IMR-90 (cell line): ENCODE results near the gene TMC7. TPM values are rescaled to one million over a fixed set of nuclear protein-coding genes. Genes with fewer than 3 reads are reported as not detected.

Source experiments
- ATAC-seq: fragments of 200-7000 bp; cut with Tn5 transposase; 2 replicates; pipeline ENCODE4 v1.9.1; 2020; ENCODE audit warnings: low read depth, mild to moderate bottlenecking, moderate library complexity
- BruUV-seq: library from RNA; stranded (reverse); fragments of 400-500 nt; replicated peaks from 2 replicates; lab custom pipeline; 2021; lab: Mats Ljungman, UMichigan
- CTCF ChIA-PET: fragments of 300-600 bp; formaldehyde crosslinking; extraction: SDS; loops from one replicate; lab custom pipeline; 2021; ENCODE audit warnings: antibody characterized with exemption; lab: Yijun Ruan, JAX
- POLR2A ChIA-PET: fragments of 300-600 bp; sonication (Branson Sonifier 250); formaldehyde crosslinking; loops from one replicate; lab custom pipeline; 2022; ENCODE audit warnings: antibody characterized with exemption; ENCODE audit not compliant: unreplicated experiment; lab: Charles Lee
- DNase-seq: peaks from one replicate; pipeline ENCODE4 v3.0.0; 2013
- H2AFZ ChIP-seq: replicated peaks from 2 replicates; pipeline ENCODE3; 2013; ENCODE audit warnings: low read length, mild to moderate bottlenecking; ENCODE audit not compliant: poor library complexity
- H2AK5ac ChIP-seq: 2 replicates; pipeline ENCODE4 v1.6.1; 2013; ENCODE audit warnings: low read depth, low read length, inconsistent platforms
- H2AK9ac ChIP-seq: replicated peaks from 2 replicates; pipeline ENCODE3; 2013; ENCODE audit warnings: mild to moderate bottlenecking, low read depth, low read length, moderate library complexity; ENCODE audit not compliant: poor library complexity
- H2BK120ac ChIP-seq: 2 replicates; pipeline ENCODE4 v1.6.1; 2013; ENCODE audit warnings: low read depth, low read length, inconsistent platforms
- H2BK15ac ChIP-seq: 3 replicates; pipeline ENCODE4 v1.6.1; 2013; ENCODE audit warnings: low read depth, low read length, inconsistent platforms
- H2BK20ac ChIP-seq: 2 replicates; pipeline ENCODE4 v1.6.1; 2013; ENCODE audit warnings: low read depth, mild to moderate bottlenecking, inconsistent platforms, low read length, moderate library complexity
- H2BK5ac ChIP-seq: 2 replicates; pipeline ENCODE4 v1.6.1; 2013; ENCODE audit warnings: mild to moderate bottlenecking, low read depth, low read length, inconsistent platforms; ENCODE audit not compliant: poor library complexity, severe bottlenecking
- H3K14ac ChIP-seq: replicated peaks from 2 replicates; pipeline ENCODE4 v1.6.1; 2013; ENCODE audit warnings: low read depth, low read length, inconsistent platforms
- H3K18ac ChIP-seq: 2 replicates; pipeline ENCODE4 v1.6.1; 2013; ENCODE audit warnings: low read depth, low read length, control low read depth
- H3K23ac ChIP-seq: 2 replicates; pipeline ENCODE4 v1.6.1; 2013; ENCODE audit warnings: low read depth, low read length, inconsistent platforms
- H3K27ac ChIP-seq: 2 replicates; pipeline ENCODE4 v1.5.1; 2013; ENCODE audit warnings: mild to moderate bottlenecking, control low read depth, low read length; ENCODE audit not compliant: insufficient read depth
- H3K27me3 ChIP-seq: 2 replicates; pipeline ENCODE4 v1.6.1; 2013; ENCODE audit warnings: low read length; ENCODE audit not compliant: control insufficient read depth, insufficient read depth
- H3K36me3 ChIP-seq: 2 replicates; pipeline ENCODE4 v1.6.1; 2013; ENCODE audit warnings: low read length, mixed read lengths; ENCODE audit not compliant: control insufficient read depth, insufficient read depth
- H3K4ac ChIP-seq: 2 replicates; pipeline ENCODE4 v1.6.1; 2013; ENCODE audit warnings: low read depth, low read length, inconsistent platforms
- H3K4me1 ChIP-seq: 2 replicates; pipeline ENCODE4 v1.6.1; 2013; ENCODE audit warnings: low read length, mixed read lengths; ENCODE audit not compliant: control insufficient read depth, insufficient read depth
- H3K4me2 ChIP-seq: 2 replicates; pipeline ENCODE4 v1.6.1; 2013; ENCODE audit warnings: low read depth, mild to moderate bottlenecking, control low read depth, low read length, moderate library complexity
- H3K4me3 ChIP-seq: 2 replicates; pipeline ENCODE4 v1.5.1; 2013; ENCODE audit warnings: low read depth, mild to moderate bottlenecking, control low read depth, low read length, moderate library complexity; ENCODE audit not compliant: insufficient read depth
- H3K56ac ChIP-seq: 2 replicates; pipeline ENCODE4 v1.6.1; 2013; ENCODE audit warnings: low read length, inconsistent platforms; ENCODE audit not compliant: insufficient read depth; ENCODE audit errors: extremely low read depth
- H3K79me1 ChIP-seq, 2 experiments: 2 replicates each; pipeline ENCODE4 v1.6.1; 2013; ENCODE audit warnings: low read length in 2 of 2, inconsistent platforms in 1 of 2, low read depth in 1 of 2
- H3K9ac ChIP-seq: 2 replicates; pipeline ENCODE4 v1.6.1; 2013; ENCODE audit warnings: low read depth, low read length, control low read depth
- H3K9me1 ChIP-seq: 2 replicates; pipeline ENCODE4 v1.6.1; 2013; ENCODE audit warnings: low read length, inconsistent platforms; ENCODE audit not compliant: insufficient read depth
- H3K9me3 ChIP-seq: 2 replicates; pipeline ENCODE4 v1.6.1; 2013; ENCODE audit warnings: low read length; ENCODE audit not compliant: control insufficient read depth, insufficient read depth
- H4K20me1 ChIP-seq: 2 replicates; pipeline ENCODE4 v1.6.1; 2013; ENCODE audit warnings: low read length, inconsistent platforms; ENCODE audit not compliant: insufficient read depth
- H4K5ac ChIP-seq: 2 replicates; pipeline ENCODE4 v1.6.1; 2013; ENCODE audit warnings: mild to moderate bottlenecking, low read depth, low read length, control low read depth
- H4K8ac ChIP-seq, 2 experiments: 2 replicates each; pipeline ENCODE4 v1.6.1; 2013; ENCODE audit warnings: low read depth in 2 of 2, low read length in 2 of 2, control low read depth in 1 of 2, inconsistent platforms in 1 of 2
- H4K91ac ChIP-seq: 2 replicates; pipeline ENCODE4 v1.6.1; 2013; ENCODE audit warnings: low read depth, low read length, inconsistent platforms; ENCODE audit not compliant: insufficient read depth
- CEBPB ChIP-seq: IDR thresholded peaks from 2 replicates; pipeline ENCODE4 v1.6.1; 2012; ENCODE audit warnings: low read depth, low read length, improper control_type of control experiment
- CHD1 ChIP-seq: IDR thresholded peaks from 2 replicates; pipeline ENCODE4 v1.6.1; 2012; ENCODE audit warnings: low read depth, low read length, improper control_type of control experiment
- FOS ChIP-seq: fragments of 150-350 bp; IDR thresholded peaks from 2 replicates; pipeline ENCODE4 v1.6.1; 2016; ENCODE audit warnings: low read depth, low read length
- MXI1 ChIP-seq: IDR thresholded peaks from 2 replicates; pipeline ENCODE4 v1.6.1; 2012; ENCODE audit warnings: low read depth, mild to moderate bottlenecking, low read length, moderate library complexity, borderline replicate concordance
- NFE2L2 ChIP-seq: fragments of 150-350 bp; IDR thresholded peaks from 2 replicates; pipeline ENCODE4 v1.6.1; 2016; ENCODE audit warnings: low read depth, mild to moderate bottlenecking, low read length
- POLR2A ChIP-seq: IDR thresholded peaks from 2 replicates; pipeline ENCODE4 v1.6.1; 2012; ENCODE audit warnings: mild to moderate bottlenecking, low read depth, low read length
- RAD21 ChIP-seq: IDR thresholded peaks from 2 replicates; pipeline ENCODE4 v1.6.1; 2012; ENCODE audit warnings: low read length, improper control_type of control experiment
- RCOR1 ChIP-seq: IDR thresholded peaks from 2 replicates; pipeline ENCODE4 v1.6.1; 2012; ENCODE audit warnings: mild to moderate bottlenecking, low read length, improper control_type of control experiment; ENCODE audit not compliant: insufficient replicate concordance
- RFX5 ChIP-seq: IDR thresholded peaks from 2 replicates; pipeline ENCODE4 v1.8.0; 2012; ENCODE audit warnings: low read depth, mild to moderate bottlenecking, low read length, moderate library complexity
- SMC3 ChIP-seq: fragments of 150-350 bp; IDR thresholded peaks from 2 replicates; pipeline ENCODE4 v1.6.1; 2016; ENCODE audit warnings: low read depth, mild to moderate bottlenecking, antibody characterized with exemption, low read length, moderate library complexity
- WGBS, 2 experiments: methylation state at CpG; one replicate each; pipeline versions ENCODE4 v1.1.5 to v1.1.7; 2013; ENCODE audit warnings: missing lambda C conversion rate in 2 of 2; ENCODE audit not compliant: insufficient read length in 1 of 2; ENCODE audit errors: extremely low coverage in 2 of 2; 5-methylcytosine and 5-hydroxymethylcytosine counted together
- dilution Hi-C: fragments of 300-500 bp; cut with HindIII; formaldehyde crosslinking; loops from one replicate; pipeline ENCODE4 v1.14.3; 2018; ENCODE audit warnings: low sequenced_read_pairs; ENCODE audit not compliant: unreplicated experiment
- in situ Hi-C: fragments of 300-500 bp; cut with MboI; formaldehyde crosslinking; loops from 3 replicates; pipeline ENCODE4 v1.14.3; 2019; ENCODE audit warnings: low sequenced_read_pairs, inconsistent platforms, mixed read lengths
- intact Hi-C: fragments of 100-400 bp; cut with micrococcal nuclease; formaldehyde crosslinking; loops from 2 replicates; pipeline ENCODE4 v1.10.0; 2022
- polyA plus RNA-seq, 3 experiments: library from polyadenylated mRNA; depleted of rRNA; stranded (reverse); fragments of >200 nt; gene quantifications; 2 replicates each; pipeline ENCODE4 v1.2.3, GENCODE V29; 2012; ENCODE audit warnings: low replicate concordance in 1 of 3
- total RNA-seq: library from RNA; depleted of rRNA; stranded (reverse); fragments of >200 nt; gene quantifications from 2 replicates; pipeline ENCODE4 v1.2.3, GENCODE V29; 2012
- TF ChIP-seq, protein P1 (sequence below): fragments of 150-350 bp; IDR thresholded peaks from 2 replicates; pipeline ENCODE4 v1.6.1; 2017; ENCODE audit warnings: mild to moderate bottlenecking, antibody characterized with exemption, low read length, low read depth
- TF ChIP-seq, protein P2 (sequence below): fragments of 150-350 bp; IDR thresholded peaks from 2 replicates; pipeline ENCODE4 v1.6.1; 2016; ENCODE audit warnings: low read depth, mild to moderate bottlenecking, low read length, moderate library complexity, borderline replicate concordance

TMC7 gene
- total and polyA plus RNA-seq, 2 of the 4 experiments (the other 2 are of a cell fraction) = 0.27 to 0.36 TPM

GRCh38 chr16:19105131-19105530 is 121.4 kb downstream of the TMC7 start:
- dilution Hi-C loops = no loop called here
- peaks cover 9% of the 10 kb centered on the region for H3K4me1 ChIP-seq
- no peak for ATAC-seq

More at GRCh38 chr16:19105131-19105530, 121.4 kb downstream of the TMC7 start:
- H3K9me1 ChIP-seq = peaks cover 8% of the 10 kb centered on the region
- peak overlapping the region; percentile 41; the same call in 1 of the 2 replicates for H3K14ac ChIP-seq
- no peak overlapping the region for H3K18ac ChIP-seq
- H2AK9ac ChIP-seq = no peak overlapping the region
- no peak overlapping the region for H3K27ac ChIP-seq
- 0 out of 4 replicates have a peak, but pooled peaks cover 0 to 3% of the 10 kb centered on the region in 2 experiments for H3K79me1 ChIP-seq
- no TSS peak for BruUV-seq
- H2BK5ac ChIP-seq = no peak overlapping the region
- in situ Hi-C loops (loop anchor here (25.0 kb wide), 2 partner anchors 607 to 782 kb away; partner anchors contain the start of genes GPRC5B, IQCK and KNOP1), intact Hi-C loops (no loop called here)
- no peak overlapping the region for H3K56ac ChIP-seq
- H2BK120ac ChIP-seq = peak overlapping the region; percentile 30; the same call in 1 of the 2 replicates
- H4K91ac ChIP-seq = no peak overlapping the region; the same call in 1 of the 2 replicates
- ChIA-PET POLR2A (no interaction called here), CTCF (no interaction called here)
- peaks cover under 1% of the 10 kb centered on the region; the same call in 1 of the 2 replicates for H3K9me3 ChIP-seq
- DNase-seq = no peak
- no peak overlapping the region for H3K9ac ChIP-seq
- H3K36me3 ChIP-seq = no peaks in the 10 kb centered on the region
- H2BK15ac ChIP-seq = no peak overlapping the region; the same call in 2 of the 3 replicates
- peak overlapping the region; percentile 30; the same call in 1 of the 2 replicates for H3K23ac ChIP-seq
- no peak overlapping the region for H3K4me2 ChIP-seq
- no peak overlapping the region for H3K4me3 ChIP-seq
- no peak overlapping the region for H4K5ac ChIP-seq
- H2AK5ac ChIP-seq = peak overlapping the region; percentile 61; the same call in 1 of the 2 replicates
- peaks cover 3% of the 10 kb centered on the region; the same call in 1 of the 2 replicates for H4K20me1 ChIP-seq
- WGBS, 2 experiments = 40% methylated on average over 3 of the region's 6 CpGs; no CpG with 5 or more reads in 1 of the 2 experiments
- H2BK20ac ChIP-seq = no peak overlapping the region
- H3K4ac ChIP-seq = peak overlapping the region; percentile 19; the same call in 1 of the 2 replicates
- TF ChIP-seq, protein P1, sequence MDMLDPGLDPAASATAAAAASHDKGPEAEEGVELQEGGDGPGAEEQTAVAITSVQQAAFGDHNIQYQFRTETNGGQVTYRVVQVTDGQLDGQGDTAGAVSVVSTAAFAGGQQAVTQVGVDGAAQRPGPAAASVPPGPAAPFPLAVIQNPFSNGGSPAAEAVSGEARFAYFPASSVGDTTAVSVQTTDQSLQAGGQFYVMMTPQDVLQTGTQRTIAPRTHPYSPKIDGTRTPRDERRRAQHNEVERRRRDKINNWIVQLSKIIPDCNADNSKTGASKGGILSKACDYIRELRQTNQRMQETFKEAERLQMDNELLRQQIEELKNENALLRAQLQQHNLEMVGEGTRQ = no peak
- TF ChIP-seq MXI1 (no peak), CEBPB (no peak), RAD21 (no peak), CHD1 (no peak), RFX5 (no peak), SMC3 (no peak), RCOR1 (no peak), NFE2L2 (no peak), POLR2A (no peak), FOS (no peak)
- TF ChIP-seq, protein P2, sequence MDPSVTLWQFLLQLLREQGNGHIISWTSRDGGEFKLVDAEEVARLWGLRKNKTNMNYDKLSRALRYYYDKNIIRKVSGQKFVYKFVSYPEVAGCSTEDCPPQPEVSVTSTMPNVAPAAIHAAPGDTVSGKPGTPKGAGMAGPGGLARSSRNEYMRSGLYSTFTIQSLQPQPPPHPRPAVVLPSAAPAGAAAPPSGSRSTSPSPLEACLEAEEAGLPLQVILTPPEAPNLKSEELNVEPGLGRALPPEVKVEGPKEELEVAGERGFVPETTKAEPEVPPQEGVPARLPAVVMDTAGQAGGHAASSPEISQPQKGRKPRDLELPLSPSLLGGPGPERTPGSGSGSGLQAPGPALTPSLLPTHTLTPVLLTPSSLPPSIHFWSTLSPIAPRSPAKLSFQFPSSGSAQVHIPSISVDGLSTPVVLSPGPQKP = no peak
- H2AFZ ChIP-seq = no peak overlapping the region
- no peaks in the 10 kb centered on the region for H3K27me3 ChIP-seq
- H4K8ac ChIP-seq = no peak overlapping the region
